Measurements from ENCODE around the gene C1orf232.
A peak's percentile ranks its signal among the peaks of the same experiment; 100 is the strongest.

C1orf232 gene

GRCh38 chr1:26155370-26156284, 13.1 kb downstream of the C1orf232 start:
- DNase-seq = no peak

DNA sequence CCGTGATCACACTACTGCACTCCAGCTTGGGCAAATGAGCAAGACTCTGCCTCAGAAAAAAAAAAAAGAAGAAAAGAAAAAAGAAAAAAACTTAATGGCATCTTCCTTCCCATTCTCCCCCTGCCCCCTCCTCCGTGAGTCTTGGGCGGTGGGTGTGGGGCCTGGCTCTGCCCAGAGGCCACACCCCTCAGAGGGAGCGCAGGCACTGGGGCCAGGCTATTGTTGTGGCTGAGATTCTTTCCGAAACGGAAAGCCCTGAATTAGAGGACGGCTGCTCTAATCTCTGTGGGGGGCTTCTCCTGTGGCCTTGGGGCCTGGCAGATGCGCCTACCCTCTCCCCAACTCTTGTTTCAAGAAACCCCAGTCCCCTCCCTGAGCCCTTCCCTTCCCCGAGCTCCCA, 14.0 kb downstream of the C1orf232 start:
- no peak for DNase-seq

DNA sequence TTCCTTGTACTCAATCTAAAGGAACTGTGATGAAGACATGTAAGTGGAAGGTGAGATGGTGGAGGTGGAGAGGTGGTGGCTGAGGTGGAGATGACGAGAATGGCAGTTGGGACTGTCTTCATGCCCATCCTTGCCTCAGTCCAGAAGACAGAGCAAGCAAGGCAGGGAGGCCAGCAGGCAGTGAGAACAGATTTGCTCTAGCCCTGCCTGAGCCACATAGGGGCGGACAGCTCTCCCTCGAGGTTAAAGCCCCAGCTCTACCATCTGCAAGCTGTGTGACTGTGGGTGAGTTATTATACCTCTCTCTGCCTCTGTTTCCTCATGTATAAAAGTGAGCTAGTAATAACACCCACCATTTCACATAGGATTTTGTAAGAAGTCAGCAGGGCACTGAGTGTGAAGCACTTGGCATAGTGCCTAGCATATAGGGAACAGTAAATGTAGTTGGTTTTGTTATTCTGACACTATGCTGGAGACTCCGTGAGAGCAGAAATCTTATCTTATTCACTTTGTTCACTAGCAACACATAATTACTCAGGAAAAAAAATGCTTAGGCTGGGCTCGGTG, 14.7 kb downstream of the C1orf232 start:
- no peak for DNase-seq

- no peak for DNase-seq
Observed at GRCh38 chr1:26148887-26149286, 19.9 kb downstream of the C1orf232 start.

GRCh38 chr1:26145960-26146294, 22.8 kb downstream of the C1orf232 start:
- no peak for DNase-seq

- peak; percentile 66 for DNase-seq
Observed at GRCh38 chr1:26145041-26145959, 23.5 kb downstream of the C1orf232 start.

GRCh38 chr1:26142159-26142558, 26.6 kb downstream of the C1orf232 start:
- DNase-seq = no peak

GRCh38 chr1:26138974-26139558, 29.7 kb downstream of the C1orf232 start:
- no peak for DNase-seq

GRCh38 chr1:26134466-26134865, 34.3 kb downstream of the C1orf232 start:
- no peak for DNase-seq

DNA sequence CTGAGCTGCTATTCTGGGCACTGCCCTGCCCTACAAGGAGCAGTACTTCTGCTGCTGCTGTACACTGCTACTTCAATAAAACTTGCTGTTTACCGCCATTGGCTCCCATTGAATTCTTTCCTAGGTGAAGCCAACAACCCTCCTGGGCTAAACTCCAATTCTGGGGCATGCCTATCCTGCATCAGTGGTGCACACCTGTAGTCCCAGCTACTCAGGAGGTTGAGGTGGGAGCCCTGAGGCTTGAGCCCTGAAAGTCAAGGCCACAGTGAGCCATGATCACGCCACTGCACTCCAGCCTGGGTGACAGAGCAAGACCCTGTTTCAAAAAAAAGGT, 36.0 kb downstream of the C1orf232 start:
- DNase-seq = no peak

GRCh38 chr1:26132128-26132833, 36.5 kb downstream of the C1orf232 start:
- DNase-seq = no peak

GRCh38 chr1:26130695-26131094, 38.1 kb downstream of the C1orf232 start:
- DNase-seq = no peak

DNA sequence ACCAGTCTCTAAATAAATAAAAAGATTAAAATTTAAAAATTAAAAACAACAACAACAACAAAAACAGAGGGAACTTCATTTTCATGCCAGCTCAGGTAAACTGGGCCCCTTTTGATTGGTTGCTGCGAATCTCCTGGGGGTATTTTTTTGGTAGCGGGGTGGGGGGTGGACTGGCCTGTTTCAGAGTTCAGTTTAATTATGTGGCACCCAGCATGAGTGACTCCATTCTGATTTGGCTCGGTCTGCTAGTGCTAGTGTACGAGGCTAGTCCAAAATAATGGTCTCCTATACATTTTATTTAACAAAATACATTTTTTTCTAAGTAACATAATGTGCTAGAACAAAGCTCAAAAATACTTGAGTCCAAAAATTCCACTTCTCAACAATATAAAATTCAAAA, 39.0 kb downstream of the C1orf232 start:
- no peak for DNase-seq

GRCh38 chr1:26127235-26128163, 41.3 kb downstream of the C1orf232 start:
- no peak for DNase-seq

DNA sequence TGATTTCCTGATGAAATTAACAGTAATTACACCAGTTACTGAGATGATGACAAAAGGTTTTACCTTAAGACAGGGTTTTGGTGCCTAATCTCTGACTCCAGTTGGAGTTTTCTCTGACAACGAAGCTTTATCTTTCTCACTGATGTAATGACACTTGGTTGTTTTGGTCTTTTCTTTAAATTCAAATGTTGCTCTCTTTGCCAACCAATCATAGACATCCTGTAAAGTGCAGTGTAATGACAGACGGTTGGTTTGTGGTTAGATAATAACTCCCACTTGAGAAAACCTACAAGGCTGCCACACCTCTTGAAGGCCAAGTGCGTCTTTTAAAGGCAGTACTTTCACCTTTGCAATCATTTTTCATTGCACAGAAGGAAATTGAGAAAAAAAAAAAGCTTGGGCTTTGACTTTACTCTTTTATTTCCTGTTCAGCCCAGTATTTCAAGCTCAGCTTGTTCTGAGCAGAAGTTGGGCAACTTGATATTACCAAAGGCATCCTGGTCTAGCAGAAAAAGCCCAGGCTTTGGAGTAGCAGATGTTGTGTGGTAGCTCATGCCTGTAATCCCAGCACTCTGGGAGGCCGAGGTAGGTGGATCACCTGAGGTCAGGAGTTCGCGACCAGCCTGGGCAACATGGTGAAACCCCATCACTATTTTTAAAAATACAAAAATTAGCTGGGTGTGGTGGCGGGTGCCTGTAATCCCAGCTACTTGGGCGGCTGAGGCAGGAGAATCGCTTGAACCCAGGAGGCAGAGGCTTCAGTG, 42.3 kb downstream of the C1orf232 start:
- no peak for DNase-seq

- DNase-seq = no peak
Observed at GRCh38 chr1:26125946-26126320, 42.8 kb downstream of the C1orf232 start.

- DNase-seq = no peak
Observed at GRCh38 chr1:26125382-26125781, 43.4 kb downstream of the C1orf232 start.

GRCh38 chr1:26124418-26125331, 44.1 kb downstream of the C1orf232 start:
- no peak for DNase-seq

Measured in NCI-H1694 treated with DMSO at 0.1 percent for 48 hours (cell line).